ENCODE data around the gene PHF10. TPM values are rescaled to one million over a fixed set of nuclear protein-coding genes. Genes with fewer than 3 reads are reported as not detected.

The PHF10 gene
- total RNA-seq, 1 experiment from 2014 or later, result 6.3 TPM

DNA sequence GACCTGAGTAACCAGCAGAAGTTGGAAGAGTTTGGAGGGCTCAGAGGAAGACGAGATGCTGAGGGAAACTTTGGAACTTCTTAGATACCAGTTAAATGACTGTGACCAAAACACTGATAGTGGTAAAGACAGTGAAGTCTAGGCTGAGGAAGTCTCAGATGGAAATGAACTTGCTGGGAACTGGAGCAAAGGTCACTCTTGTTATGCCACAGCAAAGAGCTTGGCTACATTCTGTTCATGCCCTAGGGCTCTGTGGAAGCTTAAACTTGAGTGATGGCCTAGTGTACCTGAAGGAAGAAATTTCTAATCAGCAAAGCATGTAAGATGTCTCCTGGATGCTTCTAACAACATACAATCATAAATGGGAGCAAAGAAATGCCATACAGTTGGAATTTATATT, 47.2 kb downstream of the PHF10 start:
- BruUV-seq (replicated peaks), result no TSS peak
- no peaks in the 10 kb centered on the region for H3K4me1 ChIP-seq (ENCODE audit: insufficient read depth, low read length)
- ChIA-PET CTCF (no interaction called here), POLR2A (ENCODE audit: unreplicated experiment) (no interaction called here)
- H3K27me3 ChIP-seq (ENCODE audit: low read length), result no peaks in the 10 kb centered on the region
- no peak for ATAC-seq
- no peaks in the 10 kb centered on the region; the same call in 1 of the 2 replicates for H3K36me3 ChIP-seq (ENCODE audit: low read depth, low read length)
- H3K4me2 ChIP-seq (ENCODE audit: low read length), result no peak overlapping the region
- no peak overlapping the region for H2AFZ ChIP-seq (ENCODE audit: low read length)
- H3F3A ChIP-seq (ENCODE audit: low read length, unreplicated experiment), result no peaks in the 10 kb centered on the region
- intact Hi-C loops (cut with micrococcal nuclease), result no loop called here
- no peak for DNase-seq
- H3K79me2 ChIP-seq (ENCODE audit: low read length), result no peaks in the 10 kb centered on the region
- H3K9ac ChIP-seq (ENCODE audit: low read length), result no peak overlapping the region
- no peaks in the 10 kb centered on the region for H3K9me3 ChIP-seq (ENCODE audit: low read length)
- H3K4me3 ChIP-seq (ENCODE audit: low read length), result no peak overlapping the region
- TF ChIP-seq EZH2phosphoT487 (IDR thresholded peaks at IDR 0.05; ENCODE audit: borderline replicate concordance, low read length) (no peak), EZH2 (IDR thresholded peaks at IDR 0.05; ENCODE audit: low read length, unreplicated experiment) (no peak)
- TF ChIP-seq, protein P1, sequence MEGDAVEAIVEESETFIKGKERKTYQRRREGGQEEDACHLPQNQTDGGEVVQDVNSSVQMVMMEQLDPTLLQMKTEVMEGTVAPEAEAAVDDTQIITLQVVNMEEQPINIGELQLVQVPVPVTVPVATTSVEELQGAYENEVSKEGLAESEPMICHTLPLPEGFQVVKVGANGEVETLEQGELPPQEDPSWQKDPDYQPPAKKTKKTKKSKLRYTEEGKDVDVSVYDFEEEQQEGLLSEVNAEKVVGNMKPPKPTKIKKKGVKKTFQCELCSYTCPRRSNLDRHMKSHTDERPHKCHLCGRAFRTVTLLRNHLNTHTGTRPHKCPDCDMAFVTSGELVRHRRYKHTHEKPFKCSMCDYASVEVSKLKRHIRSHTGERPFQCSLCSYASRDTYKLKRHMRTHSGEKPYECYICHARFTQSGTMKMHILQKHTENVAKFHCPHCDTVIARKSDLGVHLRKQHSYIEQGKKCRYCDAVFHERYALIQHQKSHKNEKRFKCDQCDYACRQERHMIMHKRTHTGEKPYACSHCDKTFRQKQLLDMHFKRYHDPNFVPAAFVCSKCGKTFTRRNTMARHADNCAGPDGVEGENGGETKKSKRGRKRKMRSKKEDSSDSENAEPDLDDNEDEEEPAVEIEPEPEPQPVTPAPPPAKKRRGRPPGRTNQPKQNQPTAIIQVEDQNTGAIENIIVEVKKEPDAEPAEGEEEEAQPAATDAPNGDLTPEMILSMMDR (conservative IDR thresholded peaks at IDR 0.05; ENCODE audit: low read depth, low read length), result no peak
- no peaks in the 10 kb centered on the region for H3K9me2 ChIP-seq (replicated peaks; ENCODE audit: low read length)
- no peaks in the 10 kb centered on the region for H4K20me1 ChIP-seq (ENCODE audit: low read length)
- no peak overlapping the region for H3K27ac ChIP-seq (ENCODE audit: low read length)

DNA sequence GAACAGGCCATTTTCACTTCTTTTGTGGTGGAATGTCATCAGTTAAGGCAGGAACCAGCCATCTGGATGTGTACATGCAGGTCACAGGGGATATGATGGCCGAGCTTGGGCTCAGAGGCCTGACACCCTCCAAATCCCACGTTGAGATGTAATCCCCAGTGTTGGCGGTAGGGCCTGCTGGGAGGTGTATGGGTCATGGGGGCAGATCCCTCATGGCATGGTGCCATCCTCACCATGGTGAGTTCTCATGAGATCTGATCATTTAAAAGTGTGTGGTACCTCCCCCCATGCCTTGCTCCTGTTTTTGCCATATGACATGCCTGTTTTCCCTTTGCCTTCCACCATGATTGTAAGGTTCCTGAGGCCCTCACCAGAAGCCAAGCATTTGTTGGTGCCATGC, 49.3 kb downstream of the PHF10 start:
- H3F3A ChIP-seq (ENCODE audit: low read length, unreplicated experiment), result no peaks in the 10 kb centered on the region
- ChIA-PET POLR2A (ENCODE audit: unreplicated experiment) (no interaction called here), CTCF (no interaction called here)
- no peaks in the 10 kb centered on the region for H4K20me1 ChIP-seq (ENCODE audit: low read length)
- TF ChIP-seq EZH2phosphoT487 (IDR thresholded peaks at IDR 0.05; ENCODE audit: borderline replicate concordance, low read length) (no peak), EZH2 (IDR thresholded peaks at IDR 0.05; ENCODE audit: low read length, unreplicated experiment) (no peak)
- TF ChIP-seq, protein P1 (conservative IDR thresholded peaks at IDR 0.05; ENCODE audit: low read depth, low read length), result no peak
- BruUV-seq (replicated peaks), result no TSS peak
- H3K27ac ChIP-seq (ENCODE audit: low read length), result no peak overlapping the region
- H3K9me2 ChIP-seq (replicated peaks; ENCODE audit: low read length), result no peaks in the 10 kb centered on the region
- H3K4me1 ChIP-seq (ENCODE audit: insufficient read depth, low read length), result no peaks in the 10 kb centered on the region
- no peaks in the 10 kb centered on the region for H3K27me3 ChIP-seq (ENCODE audit: low read length)
- ATAC-seq, result no peak
- no peak overlapping the region for H2AFZ ChIP-seq (ENCODE audit: low read length)
- no peak overlapping the region for H3K4me3 ChIP-seq (ENCODE audit: low read length)
- no peaks in the 10 kb centered on the region for H3K79me2 ChIP-seq (ENCODE audit: low read length)
- H3K4me2 ChIP-seq (ENCODE audit: low read length), result no peak overlapping the region
- intact Hi-C loops (cut with micrococcal nuclease), result no loop called here
- no peak for DNase-seq
- H3K36me3 ChIP-seq (ENCODE audit: low read depth, low read length), result no peaks in the 10 kb centered on the region
- no peaks in the 10 kb centered on the region for H3K9me3 ChIP-seq (ENCODE audit: low read length)
- H3K9ac ChIP-seq (ENCODE audit: low read length), result no peak overlapping the region

DNA sequence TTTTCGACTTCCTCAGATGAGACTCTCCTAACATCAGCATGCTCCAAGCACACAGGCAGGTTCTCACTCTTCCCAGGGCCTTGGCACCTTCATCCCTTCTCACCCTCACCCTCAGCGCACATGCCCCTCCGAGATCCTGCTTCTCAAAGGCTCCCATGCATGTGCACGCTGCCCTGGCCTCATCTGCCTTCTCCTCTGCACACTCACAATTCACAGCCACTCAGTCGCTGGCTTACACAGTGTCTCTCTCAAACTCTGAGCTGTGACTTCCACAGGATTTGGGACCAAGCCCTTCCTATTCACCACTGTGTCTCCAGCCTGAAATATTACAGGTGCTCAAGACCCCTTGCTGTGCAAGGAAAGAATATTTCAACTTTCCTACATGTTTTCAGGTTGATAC, 52.7 kb downstream of the PHF10 start:
- TF ChIP-seq EZH2 (IDR thresholded peaks at IDR 0.05; ENCODE audit: low read length, unreplicated experiment), result no peak
- TF ChIP-seq, protein P1 (conservative IDR thresholded peaks at IDR 0.05; ENCODE audit: low read depth, low read length), result no peak
- no peak for TF ChIP-seq EZH2phosphoT487 (IDR thresholded peaks at IDR 0.05; ENCODE audit: borderline replicate concordance, low read length)
- BruUV-seq (replicated peaks), result no TSS peak
- H4K20me1 ChIP-seq (ENCODE audit: low read length), result no peaks in the 10 kb centered on the region
- ChIA-PET POLR2A (ENCODE audit: unreplicated experiment) (no interaction called here), CTCF (no interaction called here)
- H3K4me2 ChIP-seq (ENCODE audit: low read length), result no peak overlapping the region
- H3K27me3 ChIP-seq (ENCODE audit: low read length), result no peaks in the 10 kb centered on the region
- no peaks in the 10 kb centered on the region for H3K9me2 ChIP-seq (replicated peaks; ENCODE audit: low read length)
- H3K27ac ChIP-seq (ENCODE audit: low read length), result no peak overlapping the region
- intact Hi-C loops (cut with micrococcal nuclease), result no loop called here
- H3K4me3 ChIP-seq (ENCODE audit: low read length), result no peak overlapping the region
- no peaks in the 10 kb centered on the region for H3K79me2 ChIP-seq (ENCODE audit: low read length)
- H2AFZ ChIP-seq (ENCODE audit: low read length), result no peak overlapping the region
- no peaks in the 10 kb centered on the region for H3K4me1 ChIP-seq (ENCODE audit: insufficient read depth, low read length)
- DNase-seq (no peak), ATAC-seq (no peak)
- H3K9ac ChIP-seq (ENCODE audit: low read length), result no peak overlapping the region
- no peaks in the 10 kb centered on the region for H3K9me3 ChIP-seq (ENCODE audit: low read length)
- no peaks in the 10 kb centered on the region for H3K36me3 ChIP-seq (ENCODE audit: low read depth, low read length)
- no peaks in the 10 kb centered on the region for H3F3A ChIP-seq (ENCODE audit: low read length, unreplicated experiment)

All from PC-3 (cell line).